Hepatic stellate cell (primary cell): ENCODE results near the gene SRXN1.

Experiments used
- DNase-seq: peaks from one replicate; pipeline ENCODE4 v3.0.0; 2011; ENCODE audit warnings: low spot score

Gene SRXN1

DNA sequence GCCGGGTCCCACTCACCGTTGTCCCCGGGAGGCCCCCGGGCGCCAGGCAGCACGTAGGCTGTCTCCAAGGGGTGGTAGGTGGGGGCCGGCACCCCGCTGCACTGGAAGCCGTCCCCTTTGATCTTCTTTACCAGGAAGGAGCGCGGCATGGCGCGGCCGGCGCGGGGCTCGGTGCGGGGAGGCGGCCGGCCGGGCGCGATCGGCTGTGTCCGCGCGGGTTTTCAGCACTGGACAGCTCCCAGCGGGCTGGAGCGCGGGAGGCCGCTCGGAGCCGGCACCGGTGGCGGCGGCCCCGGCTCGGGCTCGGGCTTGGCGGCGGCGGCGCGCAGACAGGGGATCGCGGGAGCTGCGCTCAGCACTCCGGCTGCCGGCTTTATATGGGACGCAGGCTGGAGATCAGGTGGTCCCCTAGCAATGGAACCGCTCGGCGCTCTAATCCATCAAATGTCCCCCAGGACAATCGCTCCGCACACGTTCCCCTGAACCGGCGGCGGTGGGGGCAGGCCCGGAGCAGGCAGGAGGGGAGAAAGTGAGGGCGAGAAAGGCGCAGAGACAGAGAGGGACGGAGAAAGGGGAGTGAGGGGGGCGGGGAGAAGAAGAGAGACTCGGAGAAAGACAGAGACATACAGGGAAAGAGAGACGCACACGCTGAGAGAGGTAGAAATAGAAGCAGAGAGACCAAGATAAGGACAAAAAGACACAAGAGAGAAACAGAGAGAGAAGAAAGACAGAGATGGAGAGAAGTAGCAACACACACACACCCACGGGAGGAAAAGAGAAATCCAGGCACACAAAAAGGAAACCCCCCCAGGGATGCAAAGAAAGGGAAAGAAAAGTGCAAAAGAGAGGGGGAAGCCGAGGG lies 22.7 kb upstream of the SRXN1 start, which contains the start of gene SCRT2:
Gene SCRT2, minus strand, starts transcription at position 350 of the 862 bp plus-strand sequence. Its CDS starts 201 bp downstream, at position 149.
- DNase-seq = peak; percentile 83

DNA sequence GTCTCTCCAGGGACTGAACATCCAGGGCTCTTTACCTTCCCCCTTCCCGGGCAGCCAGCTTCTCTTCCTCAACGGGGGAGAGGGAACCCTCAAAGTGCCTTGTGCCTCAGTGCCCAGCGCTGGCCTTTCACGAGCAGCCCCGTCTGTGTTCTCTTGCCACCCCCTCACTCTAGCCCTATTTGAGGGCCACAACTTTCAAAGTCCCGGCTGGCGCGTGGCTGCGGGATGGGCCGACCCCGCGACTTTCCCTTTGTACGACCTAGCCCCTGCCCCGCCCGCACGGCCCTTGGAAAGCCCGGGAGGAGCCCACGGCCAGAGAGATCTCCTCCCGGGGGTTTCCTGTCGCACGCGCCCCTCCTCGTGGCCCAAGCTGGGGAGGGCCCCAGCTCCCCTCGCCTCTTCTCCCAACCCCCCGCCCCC lies 22.0 kb upstream of the SRXN1 start:
- no peak for DNase-seq

DNA sequence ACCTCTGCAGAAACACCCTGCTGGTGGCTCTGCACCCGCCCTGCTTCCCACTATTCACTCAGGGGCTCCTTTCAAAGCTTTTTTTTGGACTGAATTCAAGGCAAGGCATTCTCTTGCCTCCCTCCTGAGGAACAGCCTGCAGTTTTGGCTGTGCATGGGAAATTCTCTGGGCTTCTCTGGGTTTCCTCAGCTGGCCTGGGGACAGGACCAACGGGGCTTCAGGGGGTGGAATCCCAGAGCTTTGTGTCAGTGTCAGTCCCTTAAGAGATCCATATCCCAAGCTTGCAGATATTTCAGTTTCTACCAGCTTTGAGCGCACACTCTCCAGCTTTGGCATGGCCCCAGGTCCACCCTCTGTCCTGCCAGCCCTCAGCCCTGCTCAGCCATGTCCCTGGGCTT lies 20.6 kb upstream of the SRXN1 start:
- no peak for DNase-seq

DNA sequence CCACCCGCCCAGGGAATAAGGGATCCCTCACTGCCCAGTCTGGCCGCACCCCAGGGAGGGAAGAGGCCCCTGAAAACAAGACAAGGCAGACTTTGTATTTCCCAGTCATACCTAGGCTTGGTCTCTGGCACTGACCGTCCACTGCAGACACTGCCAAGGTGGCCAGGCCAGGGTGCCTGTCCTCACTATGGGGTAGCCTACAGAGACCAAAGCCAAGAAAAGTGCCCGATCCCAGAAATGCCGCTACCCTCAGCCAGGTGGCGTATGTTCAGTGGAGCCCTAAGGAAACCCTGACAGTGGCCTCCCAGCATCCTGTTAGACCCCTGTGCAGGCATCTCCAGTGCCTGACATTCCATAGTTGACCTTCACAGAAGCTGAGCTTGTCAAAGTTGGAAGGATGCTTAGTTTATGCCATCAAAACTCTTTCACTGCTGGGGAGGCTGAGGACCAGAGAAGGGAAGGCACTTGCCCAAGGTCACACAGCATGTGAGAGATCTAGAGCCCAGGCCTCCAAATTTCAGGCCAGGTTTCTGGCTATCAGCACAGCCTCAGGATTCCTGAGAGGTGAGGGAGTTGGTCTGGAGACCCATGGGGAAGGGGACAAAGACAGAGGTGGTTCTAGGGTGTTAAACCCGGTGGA lies 20.1 kb upstream of the SRXN1 start:
- no peak for DNase-seq

DNA sequence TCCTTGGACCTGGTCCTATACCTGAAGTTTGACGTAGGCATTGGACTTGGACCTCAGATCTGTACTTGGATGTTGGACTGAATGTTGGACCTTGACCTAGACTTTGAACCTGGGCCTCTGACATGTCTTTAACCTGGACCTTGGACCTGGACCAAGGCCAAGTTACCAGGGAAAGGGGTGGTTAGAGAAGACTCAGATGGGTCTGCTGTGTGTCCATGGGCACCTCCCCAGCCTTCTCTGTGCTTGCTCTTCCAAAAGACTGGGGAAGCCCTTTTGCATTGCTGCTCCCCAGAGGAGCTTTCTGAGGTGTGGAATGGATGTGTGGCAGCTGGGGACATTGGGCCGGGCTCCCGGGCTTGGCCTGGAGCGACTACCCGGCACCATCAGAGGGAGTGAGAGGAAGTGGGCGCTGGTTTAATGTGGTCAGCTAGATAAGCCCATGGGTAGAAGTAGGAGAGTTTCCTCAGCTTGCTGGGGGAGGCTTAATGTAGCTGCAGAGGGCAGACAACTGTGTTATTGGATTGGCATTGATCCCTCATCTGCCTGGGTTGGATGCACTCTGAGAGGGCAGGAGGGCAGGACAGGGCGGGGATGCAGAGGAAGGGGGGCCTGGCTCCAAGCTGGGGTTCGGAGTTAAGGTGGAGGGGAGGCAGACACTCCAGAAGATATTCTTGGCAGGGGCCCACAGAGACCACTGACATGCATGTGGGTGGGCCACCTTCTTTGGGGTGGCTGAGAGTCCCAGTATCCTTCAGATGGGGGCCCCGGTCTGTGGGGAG lies 18.4 kb upstream of the SRXN1 start:
- DNase-seq = no peak

DNA sequence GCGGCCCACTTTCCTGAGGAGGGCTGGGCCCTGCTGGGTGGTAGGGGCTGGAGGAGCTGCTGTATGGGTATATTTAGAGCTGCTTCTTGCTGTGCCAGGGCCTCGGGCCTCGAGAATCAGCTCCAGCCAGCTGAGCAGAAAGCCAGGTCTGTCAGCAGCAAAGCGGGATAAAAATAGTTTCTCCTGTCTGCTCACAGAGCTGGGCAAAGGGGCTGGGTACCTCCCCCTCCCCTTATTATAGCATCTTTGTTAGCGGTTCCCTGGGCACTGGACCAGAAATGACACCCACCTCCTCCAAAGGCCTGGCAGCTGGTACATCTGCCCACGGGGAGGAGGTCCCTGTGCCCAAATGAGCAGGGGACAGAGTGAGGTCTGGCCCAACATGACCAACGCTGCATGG lies 16.6 kb upstream of the SRXN1 start:
- DNase-seq = no peak

DNA sequence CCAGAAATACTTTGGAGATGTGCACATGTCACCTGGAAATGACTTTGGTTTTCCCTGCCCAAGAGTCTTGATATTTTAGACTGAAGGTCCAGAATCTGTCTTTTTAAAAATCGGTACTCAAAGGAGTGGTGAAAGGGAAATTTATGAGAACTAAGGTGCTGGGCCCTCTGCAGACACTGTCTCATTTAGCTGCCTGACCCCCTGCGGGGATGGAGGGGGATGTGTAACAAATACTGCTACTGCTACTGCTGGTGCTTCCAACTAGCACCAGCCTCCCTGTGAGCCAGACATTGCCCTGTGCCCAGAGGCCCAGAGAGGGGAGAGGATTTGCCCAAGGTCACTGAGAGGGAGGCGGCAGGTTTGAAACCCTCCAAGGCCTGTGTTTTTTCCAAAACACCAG lies 15.6 kb upstream of the SRXN1 start:
- DNase-seq = no peak

DNA sequence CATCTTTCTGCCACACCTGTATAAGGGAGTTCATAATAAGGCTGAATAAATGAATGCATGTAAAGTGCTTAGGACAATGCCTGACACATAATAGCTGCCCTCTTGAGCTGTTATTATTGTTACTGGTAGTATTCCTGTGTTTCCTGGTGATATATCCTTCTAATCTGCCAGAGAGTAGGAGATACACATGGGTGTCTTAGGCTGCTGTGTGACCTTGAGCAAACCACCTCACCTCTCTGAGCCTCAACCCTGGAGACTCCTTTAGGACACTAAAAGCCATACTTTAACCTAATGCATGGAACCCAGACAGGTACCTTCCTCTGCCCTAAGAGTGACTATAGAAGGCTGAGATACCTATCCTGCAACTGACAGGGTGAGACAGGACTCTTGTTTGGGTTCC lies 15.1 kb upstream of the SRXN1 start:
- no peak for DNase-seq

DNA sequence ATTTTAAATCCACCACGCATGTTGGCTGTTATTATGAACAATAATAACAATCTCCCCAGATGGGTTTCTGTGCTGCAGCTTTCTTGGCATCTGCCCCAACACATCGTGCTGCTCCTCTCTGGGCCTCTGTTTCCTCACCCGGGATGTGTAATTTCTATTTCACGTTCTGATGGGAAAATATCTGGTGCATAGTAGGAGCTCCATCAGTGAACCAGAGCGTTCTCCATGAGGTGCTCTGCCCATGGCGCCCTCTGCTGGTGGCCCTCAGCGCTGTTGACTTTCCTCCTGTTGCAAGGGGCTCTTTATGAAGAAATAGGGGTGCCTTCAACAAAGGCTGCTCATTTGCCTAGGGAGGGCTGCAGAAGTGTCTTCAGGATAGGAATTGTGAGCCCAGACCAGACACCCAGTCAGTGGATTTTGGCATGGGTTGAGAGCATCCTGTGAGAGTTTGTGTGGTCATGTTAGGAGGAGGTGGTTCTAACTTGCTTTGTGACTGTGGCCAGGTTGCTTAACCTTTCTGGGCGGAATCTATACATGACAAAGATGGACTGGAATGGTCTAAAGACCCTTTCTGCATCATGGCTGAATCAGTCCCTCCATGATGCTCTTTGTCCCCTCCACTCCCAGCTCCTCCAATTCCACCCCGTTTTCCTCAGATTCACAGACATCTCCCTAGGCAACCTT lies 14.5 kb upstream of the SRXN1 start:
- DNase-seq = peak; percentile 58

DNA sequence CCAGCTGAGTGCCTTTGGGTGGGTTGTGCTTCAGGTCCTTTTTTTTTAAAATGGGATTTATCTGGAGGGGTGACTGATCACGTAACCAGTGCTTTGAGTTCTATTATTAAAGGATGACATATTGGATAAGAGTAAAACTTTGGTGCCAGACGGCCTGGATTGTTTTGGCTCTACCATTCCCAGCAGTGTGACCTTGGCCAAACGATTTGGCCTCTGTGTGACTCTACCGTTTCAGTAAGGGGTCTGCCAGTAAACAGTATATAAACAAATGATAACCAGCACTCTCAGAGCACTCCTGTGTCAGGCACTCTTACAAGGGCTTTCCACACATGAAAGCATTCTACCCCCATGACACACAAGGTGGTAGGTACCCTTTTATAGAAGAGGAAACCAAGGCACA lies 13.9 kb upstream of the SRXN1 start:
- DNase-seq = no peak

DNA sequence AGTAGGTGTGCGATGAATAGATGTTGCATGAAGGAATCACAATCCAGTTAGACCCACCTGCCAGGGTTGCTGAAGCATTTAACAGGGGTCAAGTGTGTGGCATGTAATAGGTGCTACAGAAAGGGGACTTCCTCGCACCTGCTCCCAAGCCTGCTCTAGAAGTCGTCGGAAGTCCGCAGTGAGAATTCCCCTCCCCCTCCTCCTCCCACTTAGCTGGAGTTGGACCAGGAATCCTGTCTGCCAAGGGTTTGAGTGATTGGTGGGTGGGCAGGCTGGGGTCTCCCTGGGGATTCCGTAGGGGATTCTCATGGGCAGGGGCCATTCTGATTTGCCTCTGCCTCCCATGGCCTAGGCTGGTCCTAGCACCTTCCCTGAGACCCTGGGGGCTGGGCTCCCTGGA lies 12.3 kb upstream of the SRXN1 start:
- no peak for DNase-seq

DNA sequence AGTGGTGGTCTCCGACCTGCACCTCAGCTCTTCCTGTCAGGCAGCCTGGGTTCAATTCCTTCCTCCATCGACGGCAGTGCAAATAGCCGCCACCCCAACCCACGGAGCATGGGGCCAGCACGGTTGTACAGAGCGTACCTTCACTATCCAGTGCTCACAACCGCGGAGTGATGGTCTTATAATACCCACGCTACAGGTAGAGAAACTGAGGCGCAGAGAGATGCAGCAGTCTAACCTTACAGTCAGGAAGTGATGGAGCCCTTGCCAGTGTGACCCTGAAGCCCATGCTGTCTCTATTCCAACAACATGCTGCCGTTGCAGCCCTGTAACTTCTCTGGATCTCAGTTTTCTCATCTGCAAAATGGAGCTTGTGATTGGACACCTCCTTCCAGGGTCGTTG lies 11.6 kb upstream of the SRXN1 start:
- DNase-seq = no peak

DNA sequence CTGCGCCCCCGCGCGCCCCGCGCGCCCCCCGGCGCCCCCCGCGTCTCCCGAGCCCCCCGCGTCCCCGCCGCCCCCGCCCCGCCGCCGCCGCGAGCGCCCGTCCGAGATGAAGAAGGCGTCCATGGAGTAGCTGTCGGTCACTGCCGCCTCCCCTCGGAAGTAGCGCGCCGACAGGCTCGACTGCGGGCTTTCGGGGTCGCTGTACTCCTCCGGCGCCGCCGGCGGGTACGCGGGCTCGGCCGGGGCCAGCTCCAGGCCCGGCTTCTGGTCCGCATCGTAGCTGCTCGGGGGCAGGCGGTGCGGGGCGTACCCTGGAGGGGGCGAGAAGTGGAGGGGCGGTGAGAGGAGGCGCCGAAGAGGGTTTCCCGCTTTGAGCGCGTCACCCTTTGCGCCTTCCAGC lies 11.2 kb upstream of the SRXN1 start:
- no peak for DNase-seq

DNA sequence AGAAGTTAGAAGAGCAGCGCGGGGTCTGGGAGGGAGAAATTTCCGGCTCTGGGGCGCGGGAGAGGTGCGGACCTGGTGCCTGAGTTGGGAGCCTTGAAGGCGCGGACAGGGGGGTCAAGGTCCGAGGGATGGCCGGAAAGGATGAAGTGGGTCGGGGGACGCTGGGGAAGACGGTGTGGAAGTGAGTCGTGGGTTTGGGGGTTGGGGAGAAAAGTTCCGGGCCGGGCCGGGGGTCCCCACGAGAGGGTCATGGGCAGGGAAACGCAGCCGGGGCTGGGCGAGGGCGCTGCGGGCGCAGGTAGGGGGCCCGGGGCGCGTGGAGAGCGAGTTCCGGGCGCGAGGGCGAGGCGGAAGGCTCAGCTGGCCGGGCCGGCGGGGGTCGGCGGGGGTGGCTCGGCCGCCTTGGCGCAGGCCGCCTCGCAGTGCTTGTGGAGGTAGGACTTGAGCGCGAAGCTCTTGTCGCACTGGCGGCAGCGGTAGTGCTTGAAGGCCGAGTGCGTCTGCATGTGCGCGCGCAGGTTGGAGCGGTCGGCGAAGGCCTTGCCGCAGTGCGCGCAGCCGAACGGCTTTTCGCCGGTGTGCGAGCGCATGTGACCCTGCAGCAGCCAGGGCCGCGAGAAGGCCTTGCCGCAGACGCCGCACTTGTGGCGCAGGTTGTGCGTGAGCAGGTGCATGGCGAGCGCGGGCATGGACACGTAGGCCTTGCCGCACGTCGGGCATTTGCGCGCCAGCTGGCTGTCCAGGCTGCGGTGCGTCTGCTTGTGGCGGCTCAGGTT lies 10.5 kb upstream of the SRXN1 start:
- no peak for DNase-seq

DNA sequence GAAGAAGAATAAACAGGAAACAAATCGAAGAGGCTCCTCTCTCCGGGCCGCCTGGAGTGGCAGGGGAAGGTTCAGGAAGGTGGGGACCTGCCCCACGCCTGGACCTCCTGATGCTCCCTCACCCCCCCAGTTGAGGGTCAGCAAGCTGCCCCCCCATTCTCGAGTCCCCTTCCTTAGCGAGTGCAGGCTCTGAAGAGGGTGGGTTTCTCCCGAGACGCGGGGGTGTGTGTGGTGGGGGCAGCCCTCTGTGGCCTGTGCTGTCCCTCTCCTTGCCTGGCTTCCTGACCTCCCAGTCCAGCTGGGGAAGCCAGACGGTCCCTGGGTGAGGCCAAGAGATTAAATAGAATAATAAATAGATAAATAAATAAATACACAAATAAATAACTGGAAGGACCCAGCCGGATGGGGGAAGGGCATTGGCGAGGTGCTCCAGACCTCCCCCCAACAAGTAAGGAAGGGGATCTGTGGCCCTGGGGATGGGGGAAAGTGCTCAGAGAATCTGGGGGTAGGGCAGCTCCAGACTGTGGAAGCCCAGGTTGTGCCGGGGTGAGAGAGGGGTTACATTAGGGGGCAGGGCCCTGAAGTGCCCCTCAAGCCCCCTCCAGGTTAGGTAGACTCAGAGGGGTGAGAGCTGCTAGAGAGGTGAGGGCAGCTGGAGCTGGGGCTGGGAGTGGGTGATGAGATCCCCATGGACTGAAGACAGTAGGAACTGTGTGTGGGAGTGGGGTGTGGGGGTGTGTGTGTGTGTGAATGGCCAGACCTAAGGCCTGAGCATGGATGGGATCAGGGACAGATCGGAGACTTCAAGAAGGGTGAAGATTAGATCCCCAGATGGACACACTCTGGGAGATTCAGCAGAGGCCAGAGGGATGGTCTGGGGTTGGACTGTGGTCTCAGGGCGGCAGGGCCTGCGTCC lies 9.5 kb upstream of the SRXN1 start:
- no peak for DNase-seq

DNA sequence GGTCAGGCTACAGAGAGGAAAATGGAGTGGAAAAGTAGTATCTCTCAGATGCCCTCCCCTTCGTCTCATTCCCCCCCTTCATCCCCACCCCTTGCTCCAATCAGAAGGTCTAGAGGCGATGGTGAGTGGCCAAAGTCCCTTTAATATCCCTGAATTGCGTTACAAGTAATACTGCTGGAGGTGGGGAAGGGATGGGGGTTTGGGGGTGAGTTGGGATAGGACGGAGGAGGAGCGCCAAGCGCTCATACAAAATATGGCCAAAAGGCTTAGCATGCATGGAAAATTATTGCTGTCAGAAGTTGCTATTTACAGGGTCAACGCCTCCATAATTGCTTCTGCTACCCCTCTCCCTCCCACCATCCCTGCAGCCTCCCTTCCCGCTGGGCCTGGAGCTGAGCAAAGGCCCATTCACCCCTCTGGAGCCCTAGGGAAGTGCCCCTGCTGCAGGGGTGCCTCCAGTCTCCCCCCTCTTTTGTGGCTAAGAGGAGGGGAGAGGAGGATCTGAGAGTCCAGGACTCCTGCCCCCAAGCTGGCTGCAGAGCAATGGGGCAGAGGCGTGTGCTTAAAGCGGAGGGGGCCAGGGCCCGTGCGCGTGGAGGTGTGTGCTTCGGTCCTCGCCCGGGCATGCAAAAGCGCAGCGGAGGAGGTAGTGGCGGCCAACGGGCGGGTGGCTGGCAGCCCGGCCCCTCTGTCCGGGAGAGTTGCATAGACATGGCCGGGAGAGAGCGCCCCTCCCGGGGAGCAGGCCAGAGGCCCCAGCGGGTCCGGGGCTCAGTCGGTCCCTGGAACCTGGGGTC lies 8.7 kb upstream of the SRXN1 start:
- DNase-seq = no peak

DNA sequence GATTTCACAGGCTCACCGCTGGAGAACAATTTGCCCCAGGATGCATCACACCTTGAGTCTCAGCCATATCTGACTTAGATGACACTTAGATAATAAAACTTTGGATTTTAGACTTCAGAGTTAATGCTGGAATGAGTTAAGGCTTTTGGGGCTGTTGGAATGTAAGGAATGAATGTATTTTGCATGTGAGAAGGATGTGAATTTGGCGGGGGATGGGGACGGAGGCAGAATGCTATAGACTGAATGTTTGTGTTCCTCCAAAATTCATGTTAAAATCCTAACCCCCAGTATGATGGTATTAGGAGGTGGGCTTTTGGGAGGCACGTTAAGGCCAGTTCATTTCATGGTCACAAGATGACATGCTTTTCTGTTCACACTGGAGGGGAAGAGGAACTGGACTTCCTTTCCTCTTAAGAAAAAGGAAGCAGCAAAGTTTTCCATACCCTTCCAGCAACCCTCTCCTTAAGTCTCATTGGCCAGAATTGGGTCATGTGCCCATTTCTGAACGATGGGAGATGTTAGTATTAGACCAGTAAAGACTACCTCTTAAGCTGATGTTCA lies 5.8 kb upstream of the SRXN1 start:
- no peak for DNase-seq

DNA sequence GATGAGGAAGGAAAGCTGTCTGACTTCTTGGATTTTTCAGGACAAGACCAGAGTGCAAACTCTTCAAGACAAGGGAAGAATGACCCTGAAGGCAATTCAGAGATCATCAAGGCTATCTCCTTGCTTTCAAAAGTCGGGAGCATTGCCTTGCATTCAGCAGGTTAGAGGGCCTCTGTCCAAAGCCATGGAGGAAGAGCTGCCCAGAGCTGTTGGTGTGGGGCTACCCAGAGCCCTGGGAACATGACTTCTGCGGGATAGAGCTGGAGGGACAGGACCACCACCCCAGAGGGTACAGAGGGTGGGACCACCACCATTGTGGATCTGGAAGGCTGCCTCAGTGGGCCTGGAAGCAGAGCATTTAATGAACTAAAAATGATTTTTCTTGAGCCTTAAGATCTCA lies 5.2 kb upstream of the SRXN1 start:
- no peak for DNase-seq
